ENCODE results near the gene ACTA2.
A peak's percentile ranks its signal among the peaks of the same experiment; 100 is the strongest.

ACTA2 gene

DNA sequence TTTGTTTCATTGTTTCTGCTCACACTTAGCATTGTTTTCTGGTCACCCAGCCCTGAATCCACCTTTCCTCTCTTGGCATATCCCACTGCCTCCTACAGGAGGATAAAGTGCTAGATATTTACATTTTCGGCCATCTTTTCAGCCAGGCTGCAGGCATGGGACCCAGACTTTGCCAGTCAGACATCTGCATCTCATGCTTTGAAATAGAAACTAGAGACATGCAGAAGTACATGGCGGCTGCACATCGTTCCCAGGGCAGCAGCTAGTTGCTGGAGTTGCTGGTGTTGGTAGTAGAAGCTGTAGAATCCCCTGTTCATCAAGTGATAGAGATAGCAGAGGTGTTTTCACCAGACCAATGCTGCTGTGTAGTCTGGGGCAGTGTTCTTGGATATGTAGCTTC is 53.8 kb downstream of the ACTA2 start:
- H3K9ac ChIP-seq (ENCODE audit: low read depth, low read length, poor library complexity) = no peak overlapping the region
- H3K9me3 ChIP-seq (replicated peaks in 1 of 2; ENCODE audit: control insufficient read depth in 2 of 2, insufficient read depth in 1 of 2, low read depth in 1 of 2, low read length in 2 of 2) = no peaks in the 10 kb centered on the region
- no peak overlapping the region for H3K23ac ChIP-seq (ENCODE audit: low read depth, low read length, poor library complexity)
- H4K8ac ChIP-seq (ENCODE audit: low read depth, low read length) = no peak overlapping the region
- no peak overlapping the region for H3K4me3 ChIP-seq (ENCODE audit: low read length in 2 of 2)
- H3K4me1 ChIP-seq (ENCODE audit: control insufficient read depth in 2 of 2, insufficient read depth in 1 of 2, low read depth in 1 of 2, low read length in 2 of 2) = no peaks in the 10 kb centered on the region
- H3K14ac ChIP-seq (ENCODE audit: low read length) = no peak overlapping the region
- peak overlapping the region; percentile 48 for H2AFZ ChIP-seq (ENCODE audit: low read length)
- H3K36me3 ChIP-seq (replicated peaks in 1 of 2; ENCODE audit: control insufficient read depth in 2 of 2, insufficient read depth in 2 of 2, low read length in 2 of 2) = no peaks in the 10 kb centered on the region
- H2BK5ac ChIP-seq (ENCODE audit: low read length) = no peak overlapping the region
- no peak overlapping the region for H3K18ac ChIP-seq (ENCODE audit: low read length)
- H4K91ac ChIP-seq (ENCODE audit: low read depth, low read length, poor library complexity) = no peak overlapping the region
- H2BK120ac ChIP-seq (ENCODE audit: low read depth, low read length) = no peak overlapping the region
- H2AK5ac ChIP-seq (ENCODE audit: low read depth, low read length) = no peak overlapping the region
- no peak overlapping the region for H3K27ac ChIP-seq (replicated peaks; ENCODE audit: low read length)
- H3K27me3 ChIP-seq (ENCODE audit: control insufficient read depth in 3 of 3, insufficient read depth in 3 of 3, low read depth in 1 of 3, low read length in 3 of 3) = no peaks in the 10 kb centered on the region
- H3K79me1 ChIP-seq (ENCODE audit: low read depth, low read length) = no peaks in the 10 kb centered on the region
- H3K4me2 ChIP-seq (ENCODE audit: insufficient read depth, low read length, poor library complexity, severe bottlenecking) = no peak overlapping the region
- no peak overlapping the region for H2BK15ac ChIP-seq (ENCODE audit: low read length)
- no peak overlapping the region for H3K4ac ChIP-seq (ENCODE audit: low read length)
- WGBS, 2 donors (ENCODE audit: extremely low coverage in 2 of 2, insufficient read length in 2 of 2, insufficient replicate concordance in 1 of 2) = no CpG with 5 or more reads among the region's 3 CpGs
- H2BK12ac ChIP-seq (ENCODE audit: low read length) = no peak overlapping the region
- no peak for DNase-seq (ENCODE audit: low spot score)

DNA sequence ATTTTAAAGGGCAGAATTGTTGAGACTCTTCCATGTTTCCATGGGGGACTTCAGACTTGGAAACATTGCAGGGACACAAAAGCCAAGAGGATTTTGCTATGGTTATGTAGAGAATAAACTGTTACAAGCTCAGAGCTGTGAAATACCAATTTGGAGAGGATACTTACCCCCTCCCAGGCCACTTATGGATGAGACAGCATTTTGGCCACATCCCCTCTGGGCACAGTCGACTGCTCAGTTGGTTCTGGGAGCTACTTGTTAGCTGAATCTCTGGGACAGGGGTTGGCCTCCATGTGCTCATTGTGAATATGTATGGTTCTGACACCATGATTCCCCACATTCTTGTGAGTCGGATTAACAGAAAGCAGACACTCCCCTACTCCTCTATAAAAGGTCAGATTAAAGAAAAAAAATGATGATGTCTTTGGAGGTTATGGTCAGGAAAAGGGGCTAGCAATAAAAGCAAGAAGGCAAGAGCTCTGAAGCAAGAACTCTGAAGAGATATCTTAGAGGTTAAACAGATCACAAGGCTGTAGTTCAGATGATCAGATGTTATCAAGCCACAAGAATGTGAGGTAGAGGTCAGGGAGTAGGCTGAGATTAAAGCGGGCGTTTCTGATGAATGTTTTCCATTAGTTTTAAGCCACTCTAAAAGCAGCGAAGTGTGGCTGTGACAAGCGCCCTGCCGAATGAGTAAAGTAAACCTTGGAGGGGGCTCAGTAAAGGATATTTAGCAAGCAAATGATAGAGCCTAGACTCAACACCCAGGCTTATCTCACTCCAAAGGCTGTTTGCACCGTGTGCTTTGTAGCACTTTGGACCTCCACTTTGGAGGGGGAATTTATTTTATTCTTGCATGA is 55.3 kb downstream of the ACTA2 start:
- H3K79me1 ChIP-seq (ENCODE audit: low read depth, low read length) = no peaks in the 10 kb centered on the region
- no peaks in the 10 kb centered on the region for H3K36me3 ChIP-seq (replicated peaks in 1 of 2; ENCODE audit: control insufficient read depth in 2 of 2, insufficient read depth in 2 of 2, low read length in 2 of 2)
- H3K4me2 ChIP-seq (ENCODE audit: insufficient read depth, low read length, poor library complexity, severe bottlenecking) = no peak overlapping the region
- H2BK12ac ChIP-seq (ENCODE audit: low read length) = no peak overlapping the region
- H3K4me3 ChIP-seq (ENCODE audit: low read length in 2 of 2) = no peak overlapping the region
- no peak overlapping the region for H2BK120ac ChIP-seq (ENCODE audit: low read depth, low read length)
- H3K23ac ChIP-seq (ENCODE audit: low read depth, low read length, poor library complexity) = no peak overlapping the region
- no peak overlapping the region for H2BK15ac ChIP-seq (ENCODE audit: low read length)
- no peak overlapping the region for H3K18ac ChIP-seq (ENCODE audit: low read length)
- no peaks in the 10 kb centered on the region for H3K9me3 ChIP-seq (replicated peaks in 1 of 2; ENCODE audit: control insufficient read depth in 2 of 2, insufficient read depth in 1 of 2, low read depth in 1 of 2, low read length in 2 of 2)
- H2AK5ac ChIP-seq (ENCODE audit: low read depth, low read length) = no peak overlapping the region
- H4K8ac ChIP-seq (ENCODE audit: low read depth, low read length) = no peak overlapping the region
- H4K91ac ChIP-seq (ENCODE audit: low read depth, low read length, poor library complexity) = no peak overlapping the region
- H3K27me3 ChIP-seq (ENCODE audit: control insufficient read depth in 3 of 3, insufficient read depth in 3 of 3, low read depth in 1 of 3, low read length in 3 of 3) = no peaks in the 10 kb centered on the region
- no peak overlapping the region for H3K9ac ChIP-seq (ENCODE audit: low read depth, low read length, poor library complexity)
- H2BK5ac ChIP-seq (ENCODE audit: low read length) = no peak overlapping the region
- no CpG with 5 or more reads among the region's 8 CpGs for WGBS, 2 donors (ENCODE audit: extremely low coverage in 2 of 2, insufficient read length in 2 of 2, insufficient replicate concordance in 1 of 2)
- no peak overlapping the region for H3K27ac ChIP-seq (replicated peaks; ENCODE audit: low read length)
- no peaks in the 10 kb centered on the region for H3K4me1 ChIP-seq (ENCODE audit: control insufficient read depth in 2 of 2, insufficient read depth in 1 of 2, low read depth in 1 of 2, low read length in 2 of 2)
- no peak overlapping the region for H3K4ac ChIP-seq (ENCODE audit: low read length)
- no peak for DNase-seq (ENCODE audit: low spot score)
- peak overlapping the region; percentile 34 for H2AFZ ChIP-seq (ENCODE audit: low read length)
- no peak overlapping the region for H3K14ac ChIP-seq (ENCODE audit: low read length)

GRCh38 chr10:88896372-88896993 is 56.1 kb downstream of the ACTA2 start:
- H3K9ac ChIP-seq (ENCODE audit: low read depth, low read length, poor library complexity) = no peak overlapping the region
- no peak overlapping the region for H3K23ac ChIP-seq (ENCODE audit: low read depth, low read length, poor library complexity)
- no peak overlapping the region for H2BK12ac ChIP-seq (ENCODE audit: low read length)
- H3K14ac ChIP-seq (ENCODE audit: low read length) = no peak overlapping the region
- H3K27ac ChIP-seq (replicated peaks; ENCODE audit: low read length) = no peak overlapping the region
- no peak overlapping the region for H2BK120ac ChIP-seq (ENCODE audit: low read depth, low read length)
- H3K27me3 ChIP-seq (ENCODE audit: control insufficient read depth in 3 of 3, insufficient read depth in 3 of 3, low read depth in 1 of 3, low read length in 3 of 3) = no peaks in the 10 kb centered on the region
- no peak overlapping the region for H2BK5ac ChIP-seq (ENCODE audit: low read length)
- H3K4ac ChIP-seq (ENCODE audit: low read length) = no peak overlapping the region
- DNase-seq (ENCODE audit: low spot score) = no peak
- no peak overlapping the region for H4K91ac ChIP-seq (ENCODE audit: low read depth, low read length, poor library complexity)
- no CpG with 5 or more reads among the region's 4 CpGs for WGBS, 2 donors (ENCODE audit: extremely low coverage in 2 of 2, insufficient read length in 2 of 2, insufficient replicate concordance in 1 of 2)
- H2BK15ac ChIP-seq (ENCODE audit: low read length) = no peak overlapping the region
- H3K18ac ChIP-seq (ENCODE audit: low read length) = no peak overlapping the region
- no peaks in the 10 kb centered on the region for H3K36me3 ChIP-seq (replicated peaks in 1 of 2; ENCODE audit: control insufficient read depth in 2 of 2, insufficient read depth in 2 of 2, low read length in 2 of 2)
- no peak overlapping the region for H4K8ac ChIP-seq (ENCODE audit: low read depth, low read length)
- no peaks in the 10 kb centered on the region for H3K79me1 ChIP-seq (ENCODE audit: low read depth, low read length)
- no peak overlapping the region for H2AK5ac ChIP-seq (ENCODE audit: low read depth, low read length)
- H3K4me3 ChIP-seq (ENCODE audit: low read length in 2 of 2) = no peak overlapping the region
- H3K4me1 ChIP-seq (ENCODE audit: control insufficient read depth in 2 of 2, insufficient read depth in 1 of 2, low read depth in 1 of 2, low read length in 2 of 2) = no peaks in the 10 kb centered on the region
- no peaks in the 10 kb centered on the region for H3K9me3 ChIP-seq (replicated peaks in 1 of 2; ENCODE audit: control insufficient read depth in 2 of 2, insufficient read depth in 1 of 2, low read depth in 1 of 2, low read length in 2 of 2)
- H3K4me2 ChIP-seq (ENCODE audit: insufficient read depth, low read length, poor library complexity, severe bottlenecking) = no peak overlapping the region
- peak overlapping the region; percentile 34 for H2AFZ ChIP-seq (ENCODE audit: low read length)

DNA sequence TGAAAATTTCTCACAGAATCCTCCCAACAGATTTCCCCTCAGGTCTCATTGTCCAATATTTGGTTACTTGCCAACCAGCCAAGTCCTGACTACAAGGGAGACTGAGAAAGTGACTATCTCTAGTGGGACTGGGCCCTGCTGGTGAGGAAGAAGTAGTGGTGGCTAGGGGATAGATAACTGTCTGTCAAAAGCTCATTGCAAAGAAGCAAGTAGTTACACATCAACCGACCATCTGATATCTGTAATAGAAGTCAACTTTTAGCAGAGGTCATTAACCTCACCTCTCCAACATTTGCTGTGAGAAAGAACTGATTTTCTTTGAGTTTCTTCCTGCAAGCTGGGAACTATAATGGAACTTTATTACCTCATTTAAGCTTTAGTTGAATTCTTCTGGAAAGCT is 57.3 kb downstream of the ACTA2 start:
- Histone ChIP-seq H3K4me2 (ENCODE audit: insufficient read depth, low read length, poor library complexity, severe bottlenecking) (no peak overlapping the region), H3K27ac (replicated peaks; ENCODE audit: low read length) (no peak overlapping the region), H3K27me3 (ENCODE audit: control insufficient read depth in 3 of 3, insufficient read depth in 3 of 3, low read depth in 1 of 3, low read length in 3 of 3) (no peaks in the 10 kb centered on the region), H3K9ac (ENCODE audit: low read depth, low read length, poor library complexity) (no peak overlapping the region), H4K91ac (ENCODE audit: low read depth, low read length, poor library complexity) (no peak overlapping the region), H2BK120ac (ENCODE audit: low read depth, low read length) (no peak overlapping the region), H2BK15ac (ENCODE audit: low read length) (no peak overlapping the region), H3K9me3 (replicated peaks in 1 of 2; ENCODE audit: control insufficient read depth in 2 of 2, insufficient read depth in 1 of 2, low read depth in 1 of 2, low read length in 2 of 2) (no peaks in the 10 kb centered on the region), H3K4ac (ENCODE audit: low read length) (no peak overlapping the region), H3K79me1 (ENCODE audit: low read depth, low read length) (no peaks in the 10 kb centered on the region), H3K14ac (ENCODE audit: low read length) (no peak overlapping the region), H4K8ac (ENCODE audit: low read depth, low read length) (no peak overlapping the region), H3K4me3 (ENCODE audit: low read length in 2 of 2) (no peak overlapping the region), H3K18ac (ENCODE audit: low read length) (no peak overlapping the region), H3K23ac (ENCODE audit: low read depth, low read length, poor library complexity) (no peak overlapping the region), H2AFZ (ENCODE audit: low read length) (no peak overlapping the region), H3K4me1 (ENCODE audit: control insufficient read depth in 2 of 2, insufficient read depth in 1 of 2, low read depth in 1 of 2, low read length in 2 of 2) (no peaks in the 10 kb centered on the region), H2AK5ac (ENCODE audit: low read depth, low read length) (no peak overlapping the region), H2BK12ac (ENCODE audit: low read length) (no peak overlapping the region), H3K36me3 (replicated peaks in 1 of 2; ENCODE audit: control insufficient read depth in 2 of 2, insufficient read depth in 2 of 2, low read length in 2 of 2) (no peaks in the 10 kb centered on the region), H2BK5ac (ENCODE audit: low read length) (no peak overlapping the region)
- no peak for DNase-seq (ENCODE audit: low spot score)
- WGBS, 2 donors (ENCODE audit: extremely low coverage in 2 of 2, insufficient read length in 2 of 2, insufficient replicate concordance in 1 of 2) = no CpG with 5 or more reads among the region's 1 CpG

Measured in neuronal stem cell (in vitro differentiated cells).